Measurements from ENCODE around the gene UMPS.
"Not testable (repeated sequence)": the region's sequence is repeated elsewhere in the genome, so short reads cannot be mapped to it uniquely, and the experiment has no call there.

Gene UMPS

GRCh38 chr3:124702950-124703349, 27.3 kb upstream of the UMPS start:
- Histone ChIP-seq H2AFZ (ENCODE audit: low read length) (no peak overlapping the region), H3K27me3 (replicated peaks; ENCODE audit: insufficient read depth, low read length) (no peaks in the 10 kb centered on the region), H3K27ac (ENCODE audit: low read length) (no peak overlapping the region), H3F3A (ENCODE audit: insufficient read depth, low read length) (no peaks in the 10 kb centered on the region), H3K36me3 (replicated peaks; ENCODE audit: insufficient read depth, low read length) (no peaks in the 10 kb centered on the region), H3K9me3 (replicated peaks; ENCODE audit: insufficient read depth, low read length) (no peaks in the 10 kb centered on the region), H4K20me1 (ENCODE audit: insufficient read depth, low read length) (no peaks in the 10 kb centered on the region), H3K79me2 (ENCODE audit: low read length) (no peaks in the 10 kb centered on the region), H3K9ac (ENCODE audit: low read length) (no peak overlapping the region), H3K4me2 (ENCODE audit: low read depth, low read length) (no peak overlapping the region), H3K4me3 (ENCODE audit: low read length) (no peak overlapping the region), H3K9me2 (replicated peaks; ENCODE audit: insufficient read depth, low read length) (no peaks in the 10 kb centered on the region), H3K4me1 (ENCODE audit: low read length) (no peaks in the 10 kb centered on the region)
- TF ChIP-seq EZH2 (optimal IDR thresholded peaks at IDR 0.05; ENCODE audit: low read depth, low read length) (no peak), CTCF (IDR thresholded peaks at IDR 0.05; ENCODE audit: low read length) (no peak), EZH2phosphoT487 (IDR thresholded peaks at IDR 0.05; ENCODE audit: low read length) (no peak)
- no peak for DNase-seq

- Histone ChIP-seq H3K9me3 (replicated peaks; ENCODE audit: insufficient read depth, low read length) (no peaks in the 10 kb centered on the region), H3K79me2 (ENCODE audit: low read length) (no peaks in the 10 kb centered on the region), H3K4me1 (ENCODE audit: low read length) (no peaks in the 10 kb centered on the region), H3K9ac (ENCODE audit: low read length) (no peak overlapping the region), H3K27ac (ENCODE audit: low read length) (no peak overlapping the region), H3K4me3 (ENCODE audit: low read length) (no peak overlapping the region), H3K4me2 (ENCODE audit: low read depth, low read length) (no peak overlapping the region), H2AFZ (ENCODE audit: low read length) (no peak overlapping the region), H3K27me3 (replicated peaks; ENCODE audit: insufficient read depth, low read length) (no peaks in the 10 kb centered on the region), H3F3A (ENCODE audit: insufficient read depth, low read length) (no peaks in the 10 kb centered on the region), H4K20me1 (ENCODE audit: insufficient read depth, low read length) (no peaks in the 10 kb centered on the region), H3K9me2 (replicated peaks; ENCODE audit: insufficient read depth, low read length) (no peaks in the 10 kb centered on the region), H3K36me3 (replicated peaks; ENCODE audit: insufficient read depth, low read length) (no peaks in the 10 kb centered on the region)
- TF ChIP-seq CTCF (IDR thresholded peaks at IDR 0.05; ENCODE audit: low read length), result no peak
- TF ChIP-seq EZH2 (optimal IDR thresholded peaks at IDR 0.05; ENCODE audit: low read depth, low read length), result no peak
- no peak for TF ChIP-seq EZH2phosphoT487 (IDR thresholded peaks at IDR 0.05; ENCODE audit: low read length)
- no peak for DNase-seq
These were observed 24.7 kb upstream of the UMPS start for GRCh38 chr3:124705552-124705951.

DNA sequence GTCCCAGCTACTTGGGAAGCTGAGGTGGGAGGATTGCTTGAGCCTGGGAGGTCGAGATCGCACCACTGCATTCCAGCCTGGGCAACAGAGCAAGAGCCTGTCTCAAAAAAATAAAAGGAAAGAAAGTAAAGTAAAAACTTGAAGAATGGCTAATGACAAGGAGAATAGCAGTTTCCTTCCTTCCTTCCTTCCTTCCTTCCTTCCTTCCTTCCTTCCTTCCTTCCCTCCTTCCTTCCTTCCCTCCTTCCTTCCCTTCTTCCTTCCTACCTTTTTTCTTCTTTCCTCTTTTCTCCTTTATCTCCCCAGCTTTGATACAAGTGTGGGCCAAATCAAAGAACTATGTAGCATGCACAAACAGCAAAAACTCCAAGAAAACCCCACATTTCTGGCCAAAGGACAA, 23.0 kb upstream of the UMPS start:
- not testable (repeated sequence) for DNase-seq; H2AFZ ChIP-seq (ENCODE audit: low read length); H4K20me1 ChIP-seq (ENCODE audit: insufficient read depth, low read length); H3K9me2 ChIP-seq (replicated peaks; ENCODE audit: insufficient read depth, low read length); H3K36me3 ChIP-seq (replicated peaks; ENCODE audit: insufficient read depth, low read length); H3K9ac ChIP-seq (ENCODE audit: low read length); H3K27ac ChIP-seq (ENCODE audit: low read length); H3F3A ChIP-seq (ENCODE audit: insufficient read depth, low read length); H3K27me3 ChIP-seq (replicated peaks; ENCODE audit: insufficient read depth, low read length); H3K79me2 ChIP-seq (ENCODE audit: low read length); H3K4me3 ChIP-seq (ENCODE audit: low read length); H3K4me2 ChIP-seq (ENCODE audit: low read depth, low read length); H3K9me3 ChIP-seq (replicated peaks; ENCODE audit: insufficient read depth, low read length); H3K4me1 ChIP-seq (ENCODE audit: low read length)

GRCh38 chr3:124707656-124708062, 22.6 kb upstream of the UMPS start:
- Histone ChIP-seq H3K9ac (ENCODE audit: low read length) (no peak overlapping the region), H3F3A (ENCODE audit: insufficient read depth, low read length) (no peaks in the 10 kb centered on the region)
- TF ChIP-seq EZH2 (optimal IDR thresholded peaks at IDR 0.05; ENCODE audit: low read depth, low read length) (no peak), EZH2phosphoT487 (IDR thresholded peaks at IDR 0.05; ENCODE audit: low read length) (no peak), CTCF (IDR thresholded peaks at IDR 0.05; ENCODE audit: low read length) (no peak)

More at GRCh38 chr3:124707656-124708062, 22.6 kb upstream of the UMPS start:
- no peaks in the 10 kb centered on the region for H3K9me3 ChIP-seq (replicated peaks; ENCODE audit: insufficient read depth, low read length)
- no peaks in the 10 kb centered on the region for H3K4me1 ChIP-seq (ENCODE audit: low read length)
- H3K36me3 ChIP-seq (replicated peaks; ENCODE audit: insufficient read depth, low read length), result no peaks in the 10 kb centered on the region
- H2AFZ ChIP-seq (ENCODE audit: low read length), result no peak overlapping the region
- H3K4me3 ChIP-seq (ENCODE audit: low read length), result no peak overlapping the region
- DNase-seq, result no peak
- H3K27ac ChIP-seq (ENCODE audit: low read length), result no peak overlapping the region
- H3K4me2 ChIP-seq (ENCODE audit: low read depth, low read length), result no peak overlapping the region
- no peaks in the 10 kb centered on the region for H3K9me2 ChIP-seq (replicated peaks; ENCODE audit: insufficient read depth, low read length)
- no peaks in the 10 kb centered on the region for H4K20me1 ChIP-seq (ENCODE audit: insufficient read depth, low read length)
- no peaks in the 10 kb centered on the region for H3K27me3 ChIP-seq (replicated peaks; ENCODE audit: insufficient read depth, low read length)
- no peaks in the 10 kb centered on the region for H3K79me2 ChIP-seq (ENCODE audit: low read length)

All from MM.1S (cell line).